ENCODE results near the gene SGCG. TPM values are rescaled to one million over a fixed set of nuclear protein-coding genes. Genes with fewer than 3 reads are reported as not detected.

The SGCG gene
- under 0.01 TPM in 1 of 2 replicates, not detected in the other for total RNA-seq

GRCh38 chr13:23180711-23181110 is at the start of gene SGCG:
SGCG (plus strand) TSS chr13:23180979; CDS start chr13:23203695, 22,716 bp downstream.

